HG03060 (cell line): Measurements from ENCODE around the gene TRAPPC2L.

Source experiments
- ATAC-seq: cut with Tn5 transposase; IDR thresholded peaks from one replicate; pipeline ENCODE4 v1.9.1; 2021; ENCODE audit warnings: low read depth, moderate number of reproducible peaks; ENCODE audit not compliant: unreplicated experiment

TRAPPC2L gene

GRCh38 chr16:88837806-88838205 lies 19.1 kb upstream of the TRAPPC2L start:
- no peak for ATAC-seq

GRCh38 chr16:88838566-88838965 lies 18.4 kb upstream of the TRAPPC2L start:
- no peak for ATAC-seq

DNA sequence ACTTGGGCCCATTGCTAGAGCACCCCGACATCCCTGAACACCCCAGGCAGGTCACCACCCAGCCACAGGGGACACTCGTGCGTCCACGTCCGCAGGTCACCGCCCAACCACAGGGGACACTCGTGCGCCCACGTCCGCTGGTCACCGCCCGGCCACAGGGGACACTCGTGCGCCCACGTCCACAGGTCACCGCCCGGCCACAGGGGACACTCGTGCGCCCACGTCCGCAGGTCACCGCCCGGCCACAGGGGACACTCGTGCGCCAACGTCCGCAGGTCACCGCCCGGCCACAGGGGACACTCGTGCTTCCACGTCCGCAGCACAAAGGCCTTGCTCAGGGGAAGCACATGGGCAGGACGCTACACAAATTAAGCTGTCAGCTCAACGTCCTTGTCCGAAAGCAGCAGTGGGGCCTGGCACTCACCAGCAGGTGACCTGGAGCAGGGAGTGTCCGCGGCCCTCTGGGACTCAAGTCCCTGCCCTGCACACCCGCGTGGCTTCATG lies 17.8 kb upstream of the TRAPPC2L start:
- ATAC-seq: no peak

- no peak for ATAC-seq
Observed at GRCh38 chr16:88839745-88840599, 17.0 kb upstream of the TRAPPC2L start.

DNA sequence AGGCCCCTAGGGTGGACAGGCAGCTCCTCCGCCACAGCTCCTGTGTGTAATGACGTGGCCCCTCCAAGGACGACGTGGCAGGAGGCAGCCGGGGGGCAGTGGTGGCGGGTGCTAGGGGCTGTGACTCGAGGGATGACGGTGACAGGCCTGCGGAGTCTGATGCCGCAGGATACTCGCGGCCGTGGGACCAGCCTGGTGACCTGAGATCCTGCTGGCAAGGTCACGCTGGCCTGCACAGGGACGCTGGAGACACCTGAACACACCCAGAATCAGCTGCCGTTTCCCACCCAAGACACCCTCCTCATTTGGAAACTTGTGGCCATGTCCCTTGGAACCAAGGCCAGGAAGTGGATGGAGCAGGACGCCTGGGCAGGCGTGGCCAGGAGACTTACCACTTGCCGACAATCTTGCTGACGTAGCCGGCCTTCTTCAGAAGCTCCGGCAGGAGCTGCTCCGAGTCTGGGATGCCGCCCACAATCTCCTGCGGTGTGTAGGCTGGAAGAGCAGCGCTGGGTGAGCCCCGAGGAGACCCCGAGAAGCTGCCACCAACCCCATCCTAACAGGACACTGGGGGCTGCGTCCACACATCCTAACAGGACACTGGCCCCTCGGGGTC lies 16.2 kb upstream of the TRAPPC2L start:
- no peak for ATAC-seq

GRCh38 chr16:88841521-88842307 lies 15.2 kb upstream of the TRAPPC2L start:
- ATAC-seq: no peak

- no peak for ATAC-seq
Observed at GRCh38 chr16:88842308-88842756, 14.6 kb upstream of the TRAPPC2L start.

GRCh38 chr16:88842806-88843205 lies 14.1 kb upstream of the TRAPPC2L start:
- ATAC-seq: no peak

- no peak for ATAC-seq
Observed at GRCh38 chr16:88843256-88843655, 13.7 kb upstream of the TRAPPC2L start.

DNA sequence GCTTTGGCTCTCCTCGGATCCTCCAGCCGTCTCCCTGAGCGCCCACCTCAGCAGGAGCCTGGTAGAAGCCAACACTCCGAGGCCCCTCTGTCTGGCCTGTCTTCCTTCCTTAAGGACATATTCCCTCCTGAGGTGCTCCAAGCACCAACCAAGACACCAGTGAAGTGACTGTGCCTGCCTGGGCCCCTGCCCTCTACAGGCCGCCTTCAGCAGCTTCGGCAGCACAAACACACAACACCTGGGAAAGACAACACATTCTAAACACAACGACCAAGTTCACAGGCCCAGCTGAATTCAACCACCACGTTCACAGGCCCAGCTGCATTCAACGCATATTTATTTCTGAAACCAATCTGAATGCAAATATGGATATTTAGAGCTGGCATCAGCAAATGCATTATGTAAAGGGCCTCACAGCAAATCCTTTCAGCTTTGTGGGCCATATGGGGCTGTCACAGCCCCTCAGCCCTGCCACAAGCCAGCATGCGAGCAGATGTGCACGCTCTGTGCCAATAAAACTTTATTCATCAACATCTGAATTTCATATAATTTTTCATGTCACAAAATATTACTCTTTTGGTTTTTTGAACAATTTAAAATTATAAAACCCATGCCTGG lies 12.4 kb upstream of the TRAPPC2L start:
- ATAC-seq: no peak

DNA sequence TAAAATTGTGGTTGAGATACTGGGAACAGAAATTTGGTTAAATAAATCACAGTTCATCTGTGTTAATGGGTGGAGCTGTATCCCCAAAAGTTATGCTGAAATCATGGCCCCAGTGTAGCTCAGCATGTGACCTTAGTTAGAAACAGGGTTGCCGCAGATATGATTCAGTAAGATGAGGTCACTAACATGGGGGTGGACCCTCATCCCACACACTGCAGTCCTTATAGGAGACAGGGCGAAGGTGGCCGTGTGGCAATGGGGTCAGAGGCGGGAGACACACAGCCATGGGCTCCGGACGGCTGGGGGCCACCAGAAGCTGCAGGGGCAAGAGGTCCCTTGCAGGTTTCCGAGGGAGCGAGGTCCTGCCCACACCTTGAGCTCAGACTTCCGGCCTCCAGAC lies 10.8 kb upstream of the TRAPPC2L start:
- no peak for ATAC-seq

DNA sequence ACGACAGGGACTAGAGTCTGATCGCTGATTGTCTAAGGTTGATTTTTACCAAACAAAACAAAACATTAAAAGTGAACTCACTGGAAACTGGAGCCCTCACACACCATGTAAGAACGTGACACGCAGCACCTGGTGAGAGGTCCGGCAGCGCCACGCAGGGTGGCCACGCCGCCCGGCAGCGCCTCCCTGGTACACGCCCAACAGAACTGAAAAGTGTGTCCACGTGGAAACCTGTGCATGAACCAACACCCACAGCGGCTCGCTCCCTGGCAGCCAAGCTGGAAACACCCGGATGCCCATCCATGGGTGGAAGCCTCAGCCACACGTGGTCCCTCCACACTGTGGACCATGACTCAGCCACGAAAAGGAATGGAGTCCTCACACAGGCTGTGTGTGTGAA lies 9.3 kb upstream of the TRAPPC2L start:
- ATAC-seq: no peak

GRCh38 chr16:88848557-88848956 lies 8.4 kb upstream of the TRAPPC2L start:
- no peak for ATAC-seq

DNA sequence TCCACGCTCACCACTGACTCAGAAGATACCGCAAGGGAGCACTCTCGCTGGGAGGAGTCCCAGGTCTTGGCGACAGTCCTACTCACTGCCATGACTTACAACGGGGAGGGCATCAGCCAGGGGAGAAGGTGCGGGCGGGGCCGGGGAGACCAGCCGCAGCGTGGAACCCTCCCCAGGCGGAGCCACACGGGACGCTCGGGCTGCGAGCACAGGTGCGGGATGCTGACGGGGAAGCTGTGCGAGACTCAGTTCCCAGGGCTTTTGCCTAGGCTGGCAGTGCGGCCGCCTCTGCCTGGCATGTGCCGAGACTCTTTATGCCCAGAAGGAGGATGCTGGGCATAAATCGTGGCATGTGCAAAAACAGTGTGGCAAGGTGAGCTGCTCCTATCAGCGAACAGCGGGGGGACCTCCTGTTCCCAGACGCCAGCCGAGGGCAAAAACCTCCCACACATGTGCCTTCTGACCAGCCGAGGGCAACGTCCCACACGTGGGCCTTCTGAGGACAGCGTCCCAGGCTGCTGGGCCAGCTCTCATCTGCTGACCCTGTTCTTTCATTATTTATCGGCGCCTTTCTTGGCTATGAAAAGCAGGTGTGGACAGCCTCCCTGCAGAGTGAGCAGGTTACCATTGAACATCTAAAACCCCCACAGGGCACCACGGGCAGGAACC lies 6.3 kb upstream of the TRAPPC2L start:
- ATAC-seq: no peak

DNA sequence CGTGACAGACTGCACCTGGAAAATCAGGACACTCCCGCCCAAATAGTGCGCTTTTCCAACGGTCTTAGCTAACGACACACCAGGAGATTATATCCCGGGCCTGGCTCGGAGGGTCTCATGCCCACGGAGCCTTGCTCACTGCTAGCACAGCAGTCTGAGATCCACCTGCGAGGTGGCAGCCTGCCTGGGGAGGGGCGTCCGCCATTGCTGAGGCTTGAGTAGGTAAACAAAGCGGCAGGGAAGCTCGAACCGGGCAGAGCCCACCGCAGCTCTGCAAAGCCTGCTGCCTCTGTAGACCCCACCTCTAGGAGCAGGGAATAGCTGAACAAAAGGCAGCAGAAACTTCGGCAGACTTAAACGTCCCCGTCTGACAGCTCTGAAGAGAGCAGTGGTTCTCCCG lies 5.3 kb upstream of the TRAPPC2L start:
- ATAC-seq: no peak

DNA sequence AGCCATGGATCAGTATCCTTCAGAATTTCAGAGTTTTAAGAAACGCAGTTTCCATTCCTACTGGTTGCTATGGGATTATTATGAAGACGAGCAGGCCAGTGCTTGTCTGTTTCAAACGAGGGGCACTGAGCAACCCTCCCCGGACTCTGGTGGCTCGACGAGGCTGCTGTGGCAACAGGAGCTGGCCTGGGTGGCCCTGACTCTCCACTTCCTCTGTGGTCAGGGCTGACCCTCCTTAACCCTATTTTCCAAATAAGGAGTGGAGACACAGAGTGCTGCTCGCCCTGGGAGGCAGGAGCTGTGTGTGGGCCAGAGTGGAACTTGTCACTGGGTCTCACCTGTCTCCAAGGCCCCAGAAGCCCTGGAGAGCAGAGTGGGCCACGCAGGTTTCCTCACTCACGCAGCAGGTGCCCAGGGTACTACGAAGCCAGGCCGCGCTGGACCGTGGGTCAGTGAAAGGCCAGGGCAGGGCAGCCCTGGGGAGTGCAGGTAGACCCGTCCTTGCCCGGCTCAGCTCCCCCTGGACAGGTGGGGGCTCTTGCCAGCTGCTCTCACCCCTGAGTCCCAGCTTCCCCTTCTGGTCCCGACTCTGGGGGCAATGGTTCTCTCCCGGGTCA lies 3.5 kb upstream of the TRAPPC2L start:
- no peak for ATAC-seq

- no peak for ATAC-seq
Observed at GRCh38 chr16:88854306-88855111, 2.4 kb upstream of the TRAPPC2L start.

DNA sequence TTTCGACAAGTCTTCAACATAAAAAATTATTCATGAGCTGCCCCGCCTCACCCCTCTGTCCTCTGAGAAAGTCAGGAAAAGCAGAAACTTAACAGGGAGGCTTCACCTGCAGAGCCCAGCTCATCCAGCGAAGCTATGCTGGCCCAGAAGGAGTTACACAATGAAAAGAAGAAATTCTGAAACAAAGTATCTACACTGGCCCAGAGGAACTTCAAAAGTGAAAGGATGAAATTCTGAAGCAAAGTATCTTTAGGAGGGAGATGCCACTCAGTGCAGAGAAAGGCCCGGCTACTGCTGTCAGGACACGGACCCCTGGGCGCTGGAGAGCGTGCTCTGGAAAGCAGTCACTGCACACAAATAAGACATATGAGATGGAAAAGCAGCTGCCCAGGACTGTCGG lies 1.8 kb upstream of the TRAPPC2L start:
- no peak for ATAC-seq

- ATAC-seq: no peak
Observed at GRCh38 chr16:88855736-88856121, 1.2 kb upstream of the TRAPPC2L start.
